Measurements from ENCODE around the gene ZNF280B.

DNA sequence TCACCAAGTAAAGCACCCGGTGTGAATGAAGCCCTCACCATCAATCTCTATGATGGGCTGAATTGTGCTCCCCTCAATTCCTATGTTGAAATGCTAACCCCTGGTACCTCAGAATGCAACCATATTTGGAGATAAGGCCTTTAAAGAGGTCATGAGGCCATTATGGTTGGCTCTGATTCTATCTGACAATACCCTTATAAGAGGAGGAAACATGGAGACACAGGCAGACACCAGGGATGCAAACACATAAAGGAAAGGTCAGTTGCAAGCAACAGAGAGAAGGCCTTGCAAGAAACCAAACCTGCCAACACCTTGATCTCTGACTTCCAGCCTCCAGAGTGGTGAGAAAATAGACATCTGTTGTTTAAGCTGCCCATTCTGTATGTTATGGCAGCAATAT is 24.9 kb upstream of the ZNF280B start:
- no peak for TF ChIP-seq CAMTA2 (CRISPR knock-in tag; IDR thresholded peaks at IDR 0.05; ENCODE audit: borderline replicate concordance)
- TF ChIP-seq ZFX (CRISPR knock-in tag; IDR thresholded peaks at IDR 0.05; ENCODE audit: low read depth), result no peak
- no peak for TF ChIP-seq ZNF10 (CRISPR knock-in tag; IDR thresholded peaks at IDR 0.05; ENCODE audit: borderline replicate concordance, low read depth)
- no peak for TF ChIP-seq CTCF (CRISPR knock-in tag; IDR thresholded peaks at IDR 0.05)

Data from HepG2 (cell line).